GM13977 (cell line): Measurements from ENCODE around the gene TRMT1.
A peak's percentile ranks its signal among the peaks of the same experiment; 100 is the strongest.

Source experiments
- DNase-seq: peaks from one replicate; pipeline ENCODE4 v3.0.0; 2012; ENCODE audit warnings: low spot score
- CTCF ChIP-seq: IDR thresholded peaks from 2 replicates; pipeline ENCODE4 v1.5.1; 2012; ENCODE audit warnings: mild to moderate bottlenecking, control low read depth; ENCODE audit not compliant: insufficient read depth; ENCODE audit errors: extremely low read depth, missing control alignments
- in situ Hi-C: fragments of 300-500 bp; cut with MboI; formaldehyde crosslinking; loops from one replicate; pipeline ENCODE4 v1.12.0; 2022; ENCODE audit warnings: low sequenced_read_pairs, low pct_unique_long_range_greater_than_20kb, mixed read lengths, inconsistent platforms; ENCODE audit not compliant: unreplicated experiment

Gene TRMT1

GRCh38 chr19:13095934-13096927 is 20.3 kb downstream of the TRMT1 start:
- in situ Hi-C loops: no loop called here
- DNase-seq: no peak
- TF ChIP-seq CTCF: no peak

GRCh38 chr19:13095393-13095784 is 21.2 kb downstream of the TRMT1 start:
- TF ChIP-seq CTCF: no peak
- DNase-seq: no peak
- in situ Hi-C loops: no loop called here

- DNase-seq: no peak
- in situ Hi-C loops: loop anchor here (5.0 kb wide), 1 partner anchor 118 kb away; no protein-coding TSS in a partner anchor
- TF ChIP-seq CTCF: no peak
Measured at GRCh38 chr19:13094771-13095392, 21.7 kb downstream of the TRMT1 start.

- DNase-seq: no peak
- no peak for TF ChIP-seq CTCF
- in situ Hi-C loops: loop anchor here (5.0 kb wide), 1 partner anchor 117 kb away; no protein-coding TSS in a partner anchor
Measured at GRCh38 chr19:13094106-13094504, 22.4 kb downstream of the TRMT1 start.

- peak; percentile 93 for TF ChIP-seq CTCF
- in situ Hi-C loops: loop anchor here (5.0 kb wide), 1 partner anchor 116 kb away; no protein-coding TSS in a partner anchor
- peak; percentile 96 for DNase-seq
Measured at GRCh38 chr19:13093407-13094105, 23.0 kb downstream of the TRMT1 start.

- DNase-seq: no peak
- in situ Hi-C loops: loop anchor here (5.0 kb wide), 1 partner anchor 115 kb away; no protein-coding TSS in a partner anchor
Measured at GRCh38 chr19:13092606-13093235, 23.8 kb downstream of the TRMT1 start.

More at GRCh38 chr19:13092606-13093235, 23.8 kb downstream of the TRMT1 start:
- no peak for TF ChIP-seq CTCF
